ENCODE measurements around the gene HARS1.
A peak's percentile ranks its signal among the peaks of the same experiment; 100 is the strongest.
"Not testable (repeated sequence)": the region's sequence is repeated elsewhere in the genome, so short reads cannot be mapped to it uniquely, and the experiment has no call there.

The HARS1 gene

DNA sequence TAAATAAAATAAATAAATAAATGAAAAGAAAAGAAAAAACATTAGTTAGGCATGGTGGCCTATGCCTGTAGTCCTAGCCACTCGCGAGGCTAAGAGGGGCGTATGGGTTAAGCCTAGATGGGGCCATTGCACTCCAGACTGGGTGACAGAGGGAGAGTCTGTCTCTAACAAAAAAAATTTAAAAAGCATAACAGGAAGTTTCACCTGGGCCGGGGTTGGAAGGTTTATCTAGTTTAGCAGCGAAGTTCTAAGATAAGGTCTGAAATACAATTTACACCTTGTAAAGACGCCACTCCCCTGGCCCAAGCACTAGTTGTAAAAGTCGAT lies 27.1 kb upstream of the HARS1 start:
- Histone ChIP-seq H3K36me3 (replicated peaks) (no peaks in the 10 kb centered on the region), H3K27me3 (replicated peaks) (no peaks in the 10 kb centered on the region), H3K4me3 (ENCODE audit: low read depth, low read length) (peak overlapping the region; percentile 44), H3K27ac (peak overlapping the region; percentile 56)
- DNase-seq = no peak
- in situ Hi-C loops (cut with HindIII; ENCODE audit: low pct_ligation_motif_present, low sequenced_read_pairs) = no loop called here
- no peak for TF ChIP-seq CTCF (IDR thresholded peaks at IDR 0.05; ENCODE audit: low read depth, low read length, missing control alignments)

GRCh38 chr5:140716238-140716637 lies 25.1 kb upstream of the HARS1 start:
- H3K27me3 ChIP-seq (replicated peaks); DNase-seq; H3K4me3 ChIP-seq (ENCODE audit: low read depth, low read length); in situ Hi-C loops (cut with HindIII; ENCODE audit: low pct_ligation_motif_present, low sequenced_read_pairs); H3K36me3 ChIP-seq (replicated peaks); H3K27ac ChIP-seq: not testable (repeated sequence)

DNA sequence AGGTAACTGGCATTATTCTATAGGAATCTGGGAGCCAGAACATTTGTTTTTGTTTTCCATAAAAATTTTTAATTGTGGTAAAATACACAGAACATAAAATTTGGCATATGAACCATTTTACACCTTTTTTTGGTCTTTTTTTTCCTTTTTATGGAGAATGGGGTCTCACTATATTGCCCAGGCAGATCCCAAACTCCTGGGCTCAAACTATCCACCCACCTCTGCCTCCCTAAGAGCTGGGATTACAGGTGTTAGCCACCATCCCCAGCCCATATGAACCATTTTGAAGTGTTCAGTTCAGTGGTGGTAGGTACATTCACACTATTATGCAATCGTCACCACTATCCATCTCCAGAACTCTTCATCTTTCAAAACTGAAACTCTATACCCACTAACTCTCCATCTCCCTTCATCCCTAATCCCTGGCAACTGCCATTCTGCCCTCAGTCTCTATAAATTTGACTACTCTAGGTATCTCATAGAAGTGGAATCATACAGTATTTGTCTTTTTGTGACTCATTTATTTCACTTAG lies 22.5 kb upstream of the HARS1 start:
- TF ChIP-seq CTCF (IDR thresholded peaks at IDR 0.05; ENCODE audit: low read depth, low read length, missing control alignments) = no peak
- H3K27me3 ChIP-seq (replicated peaks) = no peaks in the 10 kb centered on the region
- in situ Hi-C loops (cut with HindIII; ENCODE audit: low pct_ligation_motif_present, low sequenced_read_pairs) = no loop called here

GRCh38 chr5:140711794-140712193 lies 20.6 kb upstream of the HARS1 start:
- DNase-seq = no peak
- TF ChIP-seq CTCF (IDR thresholded peaks at IDR 0.05; ENCODE audit: low read depth, low read length, missing control alignments) = no peak
- Histone ChIP-seq H3K36me3 (replicated peaks) (peaks cover 2% of the 10 kb centered on the region), H3K4me3 (ENCODE audit: low read depth, low read length) (no peak overlapping the region), H3K27ac (no peak overlapping the region), H3K27me3 (replicated peaks) (no peaks in the 10 kb centered on the region)
- in situ Hi-C loops (cut with HindIII; ENCODE audit: low pct_ligation_motif_present, low sequenced_read_pairs) = no loop called here

More for the DNA sequence above, 22.5 kb upstream of the HARS1 start:
- Histone ChIP-seq H3K36me3 (replicated peaks) (no peaks in the 10 kb centered on the region), H3K27ac (no peak overlapping the region), H3K4me3 (ENCODE audit: low read depth, low read length) (no peak overlapping the region)
- DNase-seq = no peak

DNA sequence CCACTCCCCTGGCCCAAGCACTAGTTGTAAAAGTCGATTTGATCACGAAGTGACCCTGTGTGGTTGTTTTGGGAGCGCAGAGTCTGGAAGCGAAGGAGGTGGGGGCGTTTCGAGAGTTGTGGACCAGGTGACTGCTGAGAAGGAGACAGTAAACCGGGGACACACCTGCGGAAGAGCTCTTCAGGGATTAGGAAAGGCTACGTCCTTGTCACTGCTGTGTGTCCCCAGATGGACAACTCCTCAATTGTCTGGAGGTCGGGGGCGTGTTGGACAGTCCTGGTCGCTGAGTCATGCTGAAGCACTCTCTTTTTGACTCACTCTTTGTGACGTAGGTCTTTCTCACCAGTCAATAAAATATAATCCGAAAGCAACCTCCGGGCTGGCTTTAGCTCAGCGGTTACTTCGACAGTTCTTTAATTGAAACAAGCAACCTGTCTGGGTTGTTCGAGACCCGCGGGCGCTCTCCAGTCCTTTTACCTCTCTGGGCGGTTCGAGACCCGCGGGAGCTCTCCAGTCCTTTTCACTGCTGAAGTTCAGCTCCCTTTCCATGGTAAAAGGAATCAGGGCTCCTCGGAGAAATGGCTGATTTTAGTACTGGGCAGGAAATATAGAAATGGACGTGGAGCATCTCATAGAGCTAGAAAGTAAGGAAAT lies 19.9 kb upstream of the HARS1 start:
- peak; percentile 99 for DNase-seq
- no peak for TF ChIP-seq CTCF (IDR thresholded peaks at IDR 0.05; ENCODE audit: low read depth, low read length, missing control alignments)
- in situ Hi-C loops (cut with HindIII; ENCODE audit: low pct_ligation_motif_present, low sequenced_read_pairs) = no loop called here

DNA sequence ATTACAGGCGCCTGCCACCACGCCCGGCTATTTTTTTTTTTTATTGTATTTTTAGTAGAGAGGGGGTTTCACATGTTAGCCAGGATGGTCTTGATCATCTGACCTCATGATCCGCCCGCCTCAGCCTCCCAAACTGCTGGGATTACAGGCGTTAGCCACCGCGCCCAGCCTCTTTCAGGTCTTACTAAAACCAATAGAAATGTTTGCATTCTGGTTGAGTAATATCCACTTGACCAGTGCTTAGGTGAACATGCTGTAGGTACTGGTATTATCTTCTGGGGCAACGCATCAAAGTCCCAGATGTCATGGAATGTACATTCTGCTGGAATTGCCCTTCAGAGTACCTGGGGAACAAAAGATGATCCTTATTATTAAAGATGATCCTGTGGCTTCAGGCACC lies 17.6 kb upstream of the HARS1 start:
- H3K27ac ChIP-seq; DNase-seq; in situ Hi-C loops (cut with HindIII; ENCODE audit: low pct_ligation_motif_present, low sequenced_read_pairs); H3K27me3 ChIP-seq (replicated peaks); H3K4me3 ChIP-seq (ENCODE audit: low read depth, low read length): not testable (repeated sequence)
- H3K36me3 ChIP-seq (replicated peaks) = peaks cover 24% of the 10 kb centered on the region

More for the DNA sequence above, 19.9 kb upstream of the HARS1 start:
- H3K4me3 ChIP-seq (ENCODE audit: low read depth, low read length) = peak overlapping the region; percentile 66
- H3K36me3 ChIP-seq (replicated peaks) = peaks cover 6% of the 10 kb centered on the region
- H3K27me3 ChIP-seq (replicated peaks) = no peaks in the 10 kb centered on the region
- peak overlapping the region; percentile 52 for H3K27ac ChIP-seq

DNA sequence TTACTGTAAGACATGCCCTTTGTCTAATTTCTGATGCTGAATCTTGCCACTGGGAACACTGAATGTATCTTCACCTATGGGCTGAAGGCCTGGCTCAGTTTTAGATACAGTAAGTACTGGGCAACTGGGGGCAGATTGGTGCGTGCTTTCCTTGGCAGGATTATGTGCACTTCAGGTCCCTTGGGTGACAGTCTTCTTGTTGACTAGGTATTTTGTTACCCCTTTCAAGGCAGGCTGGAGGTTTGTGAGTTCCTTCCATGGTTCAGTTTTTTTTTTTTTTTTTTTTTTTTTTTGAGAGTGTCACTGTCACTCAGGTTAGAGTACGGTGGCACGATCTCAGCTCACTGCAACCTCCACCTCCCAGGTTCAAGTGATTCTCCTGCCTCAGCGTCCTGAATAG lies 16.6 kb upstream of the HARS1 start:
- no peak for TF ChIP-seq CTCF (IDR thresholded peaks at IDR 0.05; ENCODE audit: low read depth, low read length, missing control alignments)
- Histone ChIP-seq H3K27me3 (replicated peaks) (no peaks in the 10 kb centered on the region), H3K4me3 (ENCODE audit: low read depth, low read length) (no peak overlapping the region), H3K27ac (no peak overlapping the region), H3K36me3 (replicated peaks) (peaks cover 31% of the 10 kb centered on the region)
- no peak for DNase-seq
- in situ Hi-C loops (cut with HindIII; ENCODE audit: low pct_ligation_motif_present, low sequenced_read_pairs) = no loop called here

Data from brain microvascular endothelial cell (primary cell).